ENCODE results near the gene POMT1. TPM values are rescaled to one million over a fixed set of nuclear protein-coding genes. Genes with fewer than 3 reads are reported as not detected.
"Not testable (repeated sequence)": the region's sequence is repeated elsewhere in the genome, so short reads cannot be mapped to it uniquely, and the experiment has no call there.

POMT1 gene
- 5.1 TPM for polyA plus RNA-seq

- peaks cover 12 to 19% (median 15%) of the 10 kb centered on the region in 3 donors for H3K4me1 Mint-ChIP-seq
- H3K27me3 Mint-ChIP-seq: no peaks in the 10 kb centered on the region
- no peaks in the 10 kb centered on the region for H3K9me3 Mint-ChIP-seq
- H3K27ac Mint-ChIP-seq: peak within 1 kb of the TSS; percentile 78 to 91 (median 79)
- H3K36me3 Mint-ChIP-seq: peaks cover 3% of the 10 kb centered on the region
- H3K4me3 Mint-ChIP-seq: peak within 1 kb of the TSS; percentile 89 to 96 (median 93)
Measured at GRCh38 chr9:131502781-131503625, at the start of gene POMT1. Gene POMT1, plus strand, starts transcription at chr9:131502918. Its CDS starts 1,301 bp downstream, at chr9:131504219.

GRCh38 chr9:131454028-131454427 lies 48.7 kb upstream of the POMT1 start:
- Mint-ChIP-seq H3K4me1 (peaks cover 4 to 5% (median 4%) of the 10 kb centered on the region in 3 donors), H3K27ac (peak overlapping the region in 2 of 3 donors; percentile 33 to 58), H3K27me3 (no peaks in the 10 kb centered on the region), H3K4me3 (no peak overlapping the region), H3K36me3 (peaks cover 12% of the 10 kb centered on the region), H3K9me3 (no peaks in the 10 kb centered on the region)

- not testable (repeated sequence) for H3K4me3 Mint-ChIP-seq, H3K9me3 Mint-ChIP-seq, H3K4me1 Mint-ChIP-seq, H3K27me3 Mint-ChIP-seq, H3K27ac Mint-ChIP-seq
- peaks cover 12% of the 10 kb centered on the region for H3K36me3 Mint-ChIP-seq
Measured at GRCh38 chr9:131455655-131456054, 47.1 kb upstream of the POMT1 start.

- peak overlapping the region in 1 of 3 donors; percentile 62 for H3K27ac Mint-ChIP-seq
- H3K27me3 Mint-ChIP-seq: no peaks in the 10 kb centered on the region
- H3K9me3 Mint-ChIP-seq: no peaks in the 10 kb centered on the region
- no peak overlapping the region for H3K4me3 Mint-ChIP-seq
- H3K4me1 Mint-ChIP-seq: peaks cover 4 to 7% (median 6%) of the 10 kb centered on the region in 3 donors
- H3K36me3 Mint-ChIP-seq: peaks cover 13% of the 10 kb centered on the region
Measured at GRCh38 chr9:131457746-131458145, 45.0 kb upstream of the POMT1 start.

- Mint-ChIP-seq H3K4me1 (peaks cover under 1 to 6% (median 2%) of the 10 kb centered on the region in 3 donors), H3K36me3 (peaks cover 13% of the 10 kb centered on the region), H3K4me3 (no peak overlapping the region), H3K27me3 (no peaks in the 10 kb centered on the region), H3K27ac (no peak overlapping the region), H3K9me3 (no peaks in the 10 kb centered on the region)
Measured at GRCh38 chr9:131459056-131459455, 43.7 kb upstream of the POMT1 start.

GRCh38 chr9:131461166-131461565 lies 41.6 kb upstream of the POMT1 start:
- Mint-ChIP-seq H3K36me3 (peaks cover 15% of the 10 kb centered on the region), H3K4me1 (peaks cover 0 to 2% (median 2%) of the 10 kb centered on the region in 3 donors), H3K9me3 (no peaks in the 10 kb centered on the region), H3K27me3 (no peaks in the 10 kb centered on the region), H3K27ac (peak overlapping the region; percentile 5 to 13 (median 12)), H3K4me3 (no peak overlapping the region)

- H3K4me1 Mint-ChIP-seq: peaks cover 0 to 2% (median 2%) of the 10 kb centered on the region in 3 donors
- H3K27me3 Mint-ChIP-seq: no peaks in the 10 kb centered on the region
- peak overlapping the region in 1 of 3 donors; percentile 67 for H3K27ac Mint-ChIP-seq
- H3K4me3 Mint-ChIP-seq: no peak overlapping the region
- no peaks in the 10 kb centered on the region for H3K9me3 Mint-ChIP-seq
- peaks cover 7% of the 10 kb centered on the region for H3K36me3 Mint-ChIP-seq
Measured at GRCh38 chr9:131464354-131465000, 38.2 kb upstream of the POMT1 start.

- Mint-ChIP-seq H3K4me3 (no peak overlapping the region), H3K27me3 (no peaks in the 10 kb centered on the region), H3K27ac (peak overlapping the region in 1 of 3 donors; percentile 16), H3K36me3 (peaks cover 12% of the 10 kb centered on the region), H3K4me1 (peaks cover 0 to 3% (median 2%) of the 10 kb centered on the region in 3 donors), H3K9me3 (no peaks in the 10 kb centered on the region)
Measured at GRCh38 chr9:131465401-131465800, 37.3 kb upstream of the POMT1 start.

GRCh38 chr9:131467214-131467935 lies 35.3 kb upstream of the POMT1 start:
- Mint-ChIP-seq H3K27ac (no peak overlapping the region), H3K36me3 (peaks cover 8% of the 10 kb centered on the region), H3K4me3 (no peak overlapping the region), H3K4me1 (peaks cover 0 to 1% (median 0%) of the 10 kb centered on the region in 3 donors), H3K9me3 (no peaks in the 10 kb centered on the region), H3K27me3 (no peaks in the 10 kb centered on the region)

GRCh38 chr9:131468031-131468430 lies 34.7 kb upstream of the POMT1 start:
- no peak overlapping the region for H3K4me3 Mint-ChIP-seq
- H3K9me3 Mint-ChIP-seq: no peaks in the 10 kb centered on the region
- H3K36me3 Mint-ChIP-seq: peaks cover 9% of the 10 kb centered on the region
- no peaks in the 10 kb centered on the region for H3K27me3 Mint-ChIP-seq
- peaks cover 0 to 1% (median 0%) of the 10 kb centered on the region in 3 donors for H3K4me1 Mint-ChIP-seq
- no peak overlapping the region for H3K27ac Mint-ChIP-seq

GRCh38 chr9:131469356-131469755 lies 33.4 kb upstream of the POMT1 start:
- Mint-ChIP-seq H3K9me3 (no peaks in the 10 kb centered on the region), H3K36me3 (peaks cover 9% of the 10 kb centered on the region), H3K27me3 (no peaks in the 10 kb centered on the region), H3K27ac (no peak overlapping the region), H3K4me1 (peaks cover 0 to 1% (median 0%) of the 10 kb centered on the region in 3 donors), H3K4me3 (no peak overlapping the region)

- no peaks in the 10 kb centered on the region for H3K27me3 Mint-ChIP-seq
- H3K27ac Mint-ChIP-seq: no peak overlapping the region
- H3K4me1 Mint-ChIP-seq: peaks cover 0 to 1% (median 0%) of the 10 kb centered on the region in 3 donors
- H3K4me3 Mint-ChIP-seq: peak overlapping the region in 1 of 4 donors; percentile 49
- H3K36me3 Mint-ChIP-seq: peaks cover 9% of the 10 kb centered on the region
- H3K9me3 Mint-ChIP-seq: no peaks in the 10 kb centered on the region
Measured at GRCh38 chr9:131469951-131470350, 32.8 kb upstream of the POMT1 start.

GRCh38 chr9:131470581-131470991 lies 32.1 kb upstream of the POMT1 start:
- Mint-ChIP-seq H3K9me3 (no peaks in the 10 kb centered on the region), H3K4me3 (no peak overlapping the region), H3K4me1 (peaks cover 0 to 1% (median 0%) of the 10 kb centered on the region in 3 donors), H3K27ac (no peak overlapping the region), H3K36me3 (peaks cover 7% of the 10 kb centered on the region), H3K27me3 (no peaks in the 10 kb centered on the region)

GRCh38 chr9:131472085-131472484 lies 30.6 kb upstream of the POMT1 start:
- H3K9me3 Mint-ChIP-seq, H3K4me3 Mint-ChIP-seq, H3K4me1 Mint-ChIP-seq, H3K27me3 Mint-ChIP-seq, H3K36me3 Mint-ChIP-seq, H3K27ac Mint-ChIP-seq: not testable (repeated sequence)

Data from IgD-negative memory B cell (primary cell).